ENCODE data around the gene IKZF1. TPM values are rescaled to one million over a fixed set of nuclear protein-coding genes. Genes with fewer than 3 reads are reported as not detected.

Gene IKZF1
- total RNA-seq, 1 experiment from 2014 or later, result 0.57 TPM

DNA sequence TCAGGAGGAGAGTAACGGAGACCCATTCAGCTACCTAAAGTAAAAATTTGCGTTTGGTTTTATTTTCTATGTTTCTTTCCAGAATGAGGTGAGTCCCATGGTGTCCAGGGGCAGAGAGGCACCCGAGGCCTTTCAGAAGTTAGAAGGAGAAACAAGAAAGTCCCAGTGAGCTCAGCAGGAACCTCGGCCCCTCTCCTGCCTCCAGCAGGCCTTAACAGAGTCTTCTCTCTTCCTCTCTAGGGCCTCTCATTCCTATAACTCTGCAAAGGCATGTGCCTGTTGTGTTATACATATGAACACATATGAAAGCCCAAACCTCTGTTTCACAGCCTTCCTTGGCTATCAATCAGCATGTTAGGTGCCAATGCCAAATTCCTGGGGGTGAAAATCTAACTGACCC is 20.8 kb upstream of the IKZF1 start:
- ATAC-seq (no peak), DNase-seq (ENCODE audit: low read depth, low spot score) (no peak)
- Histone ChIP-seq H3K27ac (ENCODE audit: low read depth, low read length) (no peak overlapping the region), H3K36me3 (ENCODE audit: control insufficient read depth in 1 of 2, insufficient read depth in 2 of 2, low read length in 2 of 2) (no peaks in the 10 kb centered on the region), H3K27me3 (ENCODE audit: insufficient read depth, low read length) (no peaks in the 10 kb centered on the region), H3K9ac (ENCODE audit: low read length) (no peak overlapping the region), H3K9me2 (ENCODE audit: insufficient read depth) (no peaks in the 10 kb centered on the region), H3K9me3 (ENCODE audit: control insufficient read depth in 1 of 2, insufficient read depth in 1 of 2, low read depth in 1 of 2, low read length in 2 of 2) (no peaks in the 10 kb centered on the region), H3K79me2 (ENCODE audit: insufficient read depth, low read length) (no peaks in the 10 kb centered on the region), H3K4me1 (ENCODE audit: control insufficient read depth in 1 of 2, insufficient read depth in 2 of 2, low read length in 2 of 2) (no peaks in the 10 kb centered on the region), H3K4me2 (ENCODE audit: low read length) (no peak overlapping the region), H4K20me1 (ENCODE audit: insufficient read depth) (no peaks in the 10 kb centered on the region), H2AFZ (ENCODE audit: low read depth, low read length, poor library complexity, severe bottlenecking) (no peak overlapping the region), H3K4me3 (replicated peaks in 1 of 2; ENCODE audit: low read depth in 1 of 2, low read length in 2 of 2) (no peak overlapping the region)
- ChIA-PET CTCF (no interaction called here), RAD21 (ENCODE audit: low non-redundant PET in 1 of 2, low total read pairs in 2 of 2, uncharacterized antibody in 2 of 2, unreplicated experiment in 2 of 2) (no interaction called here), POLR2A (no interaction called here)
- BruUV-seq (replicated peaks), result no TSS peak
- intact Hi-C loops (cut with micrococcal nuclease), result no loop called here
- TF ChIP-seq POLR2AphosphoS5 (IDR thresholded peaks at IDR 0.05; ENCODE audit: low read depth, low read length) (no peak), SRF (IDR thresholded peaks at IDR 0.05; ENCODE audit: low read depth) (no peak), RAD21 (IDR thresholded peaks at IDR 0.05; ENCODE audit: low read depth) (no peak), CBX3 (IDR thresholded peaks at IDR 0.05; ENCODE audit: low read depth) (no peak), EGR1 (IDR thresholded peaks at IDR 0.05; ENCODE audit: low read depth) (no peak), ZNF274 (IDR thresholded peaks at IDR 0.05; ENCODE audit: low read depth, low read length) (no peak)
- TF ChIP-seq, protein P1, sequence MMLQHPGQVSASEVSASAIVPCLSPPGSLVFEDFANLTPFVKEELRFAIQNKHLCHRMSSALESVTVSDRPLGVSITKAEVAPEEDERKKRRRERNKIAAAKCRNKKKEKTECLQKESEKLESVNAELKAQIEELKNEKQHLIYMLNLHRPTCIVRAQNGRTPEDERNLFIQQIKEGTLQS (IDR thresholded peaks at IDR 0.05), result no peak
- TF ChIP-seq, protein P2, sequence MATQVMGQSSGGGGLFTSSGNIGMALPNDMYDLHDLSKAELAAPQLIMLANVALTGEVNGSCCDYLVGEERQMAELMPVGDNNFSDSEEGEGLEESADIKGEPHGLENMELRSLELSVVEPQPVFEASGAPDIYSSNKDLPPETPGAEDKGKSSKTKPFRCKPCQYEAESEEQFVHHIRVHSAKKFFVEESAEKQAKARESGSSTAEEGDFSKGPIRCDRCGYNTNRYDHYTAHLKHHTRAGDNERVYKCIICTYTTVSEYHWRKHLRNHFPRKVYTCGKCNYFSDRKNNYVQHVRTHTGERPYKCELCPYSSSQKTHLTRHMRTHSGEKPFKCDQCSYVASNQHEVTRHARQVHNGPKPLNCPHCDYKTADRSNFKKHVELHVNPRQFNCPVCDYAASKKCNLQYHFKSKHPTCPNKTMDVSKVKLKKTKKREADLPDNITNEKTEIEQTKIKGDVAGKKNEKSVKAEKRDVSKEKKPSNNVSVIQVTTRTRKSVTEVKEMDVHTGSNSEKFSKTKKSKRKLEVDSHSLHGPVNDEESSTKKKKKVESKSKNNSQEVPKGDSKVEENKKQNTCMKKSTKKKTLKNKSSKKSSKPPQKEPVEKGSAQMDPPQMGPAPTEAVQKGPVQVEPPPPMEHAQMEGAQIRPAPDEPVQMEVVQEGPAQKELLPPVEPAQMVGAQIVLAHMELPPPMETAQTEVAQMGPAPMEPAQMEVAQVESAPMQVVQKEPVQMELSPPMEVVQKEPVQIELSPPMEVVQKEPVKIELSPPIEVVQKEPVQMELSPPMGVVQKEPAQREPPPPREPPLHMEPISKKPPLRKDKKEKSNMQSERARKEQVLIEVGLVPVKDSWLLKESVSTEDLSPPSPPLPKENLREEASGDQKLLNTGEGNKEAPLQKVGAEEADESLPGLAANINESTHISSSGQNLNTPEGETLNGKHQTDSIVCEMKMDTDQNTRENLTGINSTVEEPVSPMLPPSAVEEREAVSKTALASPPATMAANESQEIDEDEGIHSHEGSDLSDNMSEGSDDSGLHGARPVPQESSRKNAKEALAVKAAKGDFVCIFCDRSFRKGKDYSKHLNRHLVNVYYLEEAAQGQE (IDR thresholded peaks at IDR 0.05; ENCODE audit: low read depth), result no peak
